Measurements from ENCODE around the gene TBXA2R.

TBXA2R gene

DNA sequence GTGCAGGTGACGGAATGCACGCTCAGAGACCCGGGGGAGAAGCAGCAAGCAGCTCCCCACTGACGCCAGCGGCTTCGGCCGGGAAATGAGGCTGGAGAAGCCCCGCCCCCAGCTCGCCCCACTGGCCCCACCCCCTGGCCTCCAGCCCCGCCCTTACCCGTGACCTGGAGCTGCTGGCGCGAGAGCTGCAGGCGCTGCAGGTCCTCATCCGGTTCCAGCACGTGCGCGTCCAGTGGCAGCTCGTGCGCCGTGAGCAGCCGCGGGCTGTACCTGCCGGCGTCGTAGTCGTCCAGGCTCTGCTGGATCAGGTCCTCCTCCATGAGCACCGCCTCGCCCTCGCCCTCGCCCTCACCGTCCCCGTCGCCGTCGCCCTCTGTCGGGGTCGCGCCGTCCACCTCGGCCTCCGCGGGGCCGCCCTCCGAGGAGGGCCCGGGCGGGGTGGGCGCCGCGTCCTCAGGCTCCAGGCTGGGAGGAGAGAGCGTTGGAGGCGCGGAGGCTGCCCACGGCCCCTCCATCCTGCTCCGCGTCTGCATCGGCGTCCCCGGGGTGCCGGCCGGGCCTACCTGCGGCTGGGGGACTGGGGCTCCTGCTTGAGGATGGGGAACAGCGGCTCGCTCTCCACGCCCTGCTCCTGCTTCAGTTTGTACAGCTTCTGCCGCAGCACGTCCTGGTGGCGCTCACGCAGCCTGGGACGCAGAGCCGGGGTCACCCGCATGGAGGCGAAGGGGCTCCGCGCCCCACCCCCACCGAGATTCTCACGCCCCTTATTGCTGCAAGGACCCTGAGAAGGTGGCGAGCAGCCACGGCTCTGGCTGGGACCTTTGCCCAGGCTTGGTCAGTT, 6.4 kb upstream of the TBXA2R start:
- peaks cover 8% of the 10 kb centered on the region for H3K36me3 ChIP-seq (ENCODE audit: low read depth)
- TF ChIP-seq, protein P1, sequence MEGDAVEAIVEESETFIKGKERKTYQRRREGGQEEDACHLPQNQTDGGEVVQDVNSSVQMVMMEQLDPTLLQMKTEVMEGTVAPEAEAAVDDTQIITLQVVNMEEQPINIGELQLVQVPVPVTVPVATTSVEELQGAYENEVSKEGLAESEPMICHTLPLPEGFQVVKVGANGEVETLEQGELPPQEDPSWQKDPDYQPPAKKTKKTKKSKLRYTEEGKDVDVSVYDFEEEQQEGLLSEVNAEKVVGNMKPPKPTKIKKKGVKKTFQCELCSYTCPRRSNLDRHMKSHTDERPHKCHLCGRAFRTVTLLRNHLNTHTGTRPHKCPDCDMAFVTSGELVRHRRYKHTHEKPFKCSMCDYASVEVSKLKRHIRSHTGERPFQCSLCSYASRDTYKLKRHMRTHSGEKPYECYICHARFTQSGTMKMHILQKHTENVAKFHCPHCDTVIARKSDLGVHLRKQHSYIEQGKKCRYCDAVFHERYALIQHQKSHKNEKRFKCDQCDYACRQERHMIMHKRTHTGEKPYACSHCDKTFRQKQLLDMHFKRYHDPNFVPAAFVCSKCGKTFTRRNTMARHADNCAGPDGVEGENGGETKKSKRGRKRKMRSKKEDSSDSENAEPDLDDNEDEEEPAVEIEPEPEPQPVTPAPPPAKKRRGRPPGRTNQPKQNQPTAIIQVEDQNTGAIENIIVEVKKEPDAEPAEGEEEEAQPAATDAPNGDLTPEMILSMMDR (IDR thresholded peaks at IDR 0.05; ENCODE audit: poor library complexity, severe bottlenecking) = no peak
- no peaks in the 10 kb centered on the region for H3K9me3 ChIP-seq (ENCODE audit: severe bottlenecking)
- peak; percentile 52 for DNase-seq (ENCODE audit: low spot score)
- H3K4me1 ChIP-seq (ENCODE audit: insufficient read depth, poor library complexity, severe bottlenecking) = no peaks in the 10 kb centered on the region
- H3K27ac ChIP-seq (ENCODE audit: poor library complexity, severe bottlenecking) = no peak overlapping the region
- ATAC-seq (ENCODE audit: low read depth) = no peak
- H3K27me3 ChIP-seq (ENCODE audit: insufficient read depth, poor library complexity, severe bottlenecking) = no peaks in the 10 kb centered on the region
- no peak overlapping the region for H3K4me3 ChIP-seq (ENCODE audit: severe bottlenecking)

DNA sequence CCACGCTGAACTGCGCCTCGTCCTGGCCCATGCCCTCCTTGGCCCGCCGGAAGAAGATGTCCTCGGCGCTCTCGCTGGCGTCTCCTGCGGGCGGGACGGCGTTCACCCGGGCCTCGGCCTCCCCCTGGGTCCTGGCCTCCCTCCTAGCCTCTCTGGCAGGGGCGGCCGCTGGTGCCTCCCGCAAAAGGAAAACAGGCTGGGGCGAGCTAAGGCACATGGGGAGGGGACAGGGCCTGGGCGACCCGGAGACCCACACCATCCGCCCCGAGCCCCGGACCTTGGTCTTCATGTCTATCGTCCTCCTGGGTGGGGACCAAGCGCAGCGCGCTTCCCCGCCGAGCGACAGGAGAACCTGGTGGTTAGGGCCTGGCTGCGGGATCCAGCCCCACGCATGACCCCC, 5.7 kb upstream of the TBXA2R start:
- DNase-seq (ENCODE audit: low spot score) = peak; percentile 48
- no peak overlapping the region for H3K27ac ChIP-seq (ENCODE audit: poor library complexity, severe bottlenecking)
- no peak for ATAC-seq (ENCODE audit: low read depth)
- H3K9me3 ChIP-seq (ENCODE audit: severe bottlenecking) = no peaks in the 10 kb centered on the region
- no peak overlapping the region for H3K4me3 ChIP-seq (ENCODE audit: severe bottlenecking)
- H3K27me3 ChIP-seq (ENCODE audit: insufficient read depth, poor library complexity, severe bottlenecking) = no peaks in the 10 kb centered on the region
- TF ChIP-seq, protein P1 (IDR thresholded peaks at IDR 0.05; ENCODE audit: poor library complexity, severe bottlenecking) = no peak
- H3K36me3 ChIP-seq (ENCODE audit: low read depth) = peaks cover 8% of the 10 kb centered on the region
- H3K4me1 ChIP-seq (ENCODE audit: insufficient read depth, poor library complexity, severe bottlenecking) = no peaks in the 10 kb centered on the region

DNA sequence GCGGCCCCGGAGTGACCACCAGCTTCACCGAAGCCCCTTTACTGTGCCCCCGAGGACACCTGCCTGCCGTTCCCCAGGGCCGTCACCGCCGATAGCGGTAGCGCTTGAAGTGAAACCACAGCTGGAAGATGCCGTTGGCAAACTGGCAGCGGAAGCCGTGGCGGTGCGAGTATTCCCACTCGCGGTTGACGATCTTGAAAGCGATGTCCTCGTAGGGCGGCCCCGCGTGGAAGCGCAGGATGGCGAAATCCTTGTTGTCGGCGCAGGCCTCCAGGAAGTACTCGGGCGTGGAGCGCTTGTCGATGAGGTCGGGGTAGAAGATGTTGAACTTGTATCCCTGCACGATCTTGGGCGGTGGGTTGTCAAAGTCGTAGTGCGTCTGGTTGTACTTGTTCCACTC, 5.2 kb upstream of the TBXA2R start:
- H3K27me3 ChIP-seq (ENCODE audit: insufficient read depth, poor library complexity, severe bottlenecking) = no peaks in the 10 kb centered on the region
- H3K27ac ChIP-seq (ENCODE audit: poor library complexity, severe bottlenecking) = no peak overlapping the region
- H3K4me1 ChIP-seq (ENCODE audit: insufficient read depth, poor library complexity, severe bottlenecking) = no peaks in the 10 kb centered on the region
- TF ChIP-seq, protein P1 (IDR thresholded peaks at IDR 0.05; ENCODE audit: poor library complexity, severe bottlenecking) = no peak
- no peak for DNase-seq (ENCODE audit: low spot score)
- peaks cover 8% of the 10 kb centered on the region for H3K36me3 ChIP-seq (ENCODE audit: low read depth)
- H3K9me3 ChIP-seq (ENCODE audit: severe bottlenecking) = no peaks in the 10 kb centered on the region
- ATAC-seq (ENCODE audit: low read depth) = no peak
- H3K4me3 ChIP-seq (ENCODE audit: severe bottlenecking) = no peak overlapping the region

DNA sequence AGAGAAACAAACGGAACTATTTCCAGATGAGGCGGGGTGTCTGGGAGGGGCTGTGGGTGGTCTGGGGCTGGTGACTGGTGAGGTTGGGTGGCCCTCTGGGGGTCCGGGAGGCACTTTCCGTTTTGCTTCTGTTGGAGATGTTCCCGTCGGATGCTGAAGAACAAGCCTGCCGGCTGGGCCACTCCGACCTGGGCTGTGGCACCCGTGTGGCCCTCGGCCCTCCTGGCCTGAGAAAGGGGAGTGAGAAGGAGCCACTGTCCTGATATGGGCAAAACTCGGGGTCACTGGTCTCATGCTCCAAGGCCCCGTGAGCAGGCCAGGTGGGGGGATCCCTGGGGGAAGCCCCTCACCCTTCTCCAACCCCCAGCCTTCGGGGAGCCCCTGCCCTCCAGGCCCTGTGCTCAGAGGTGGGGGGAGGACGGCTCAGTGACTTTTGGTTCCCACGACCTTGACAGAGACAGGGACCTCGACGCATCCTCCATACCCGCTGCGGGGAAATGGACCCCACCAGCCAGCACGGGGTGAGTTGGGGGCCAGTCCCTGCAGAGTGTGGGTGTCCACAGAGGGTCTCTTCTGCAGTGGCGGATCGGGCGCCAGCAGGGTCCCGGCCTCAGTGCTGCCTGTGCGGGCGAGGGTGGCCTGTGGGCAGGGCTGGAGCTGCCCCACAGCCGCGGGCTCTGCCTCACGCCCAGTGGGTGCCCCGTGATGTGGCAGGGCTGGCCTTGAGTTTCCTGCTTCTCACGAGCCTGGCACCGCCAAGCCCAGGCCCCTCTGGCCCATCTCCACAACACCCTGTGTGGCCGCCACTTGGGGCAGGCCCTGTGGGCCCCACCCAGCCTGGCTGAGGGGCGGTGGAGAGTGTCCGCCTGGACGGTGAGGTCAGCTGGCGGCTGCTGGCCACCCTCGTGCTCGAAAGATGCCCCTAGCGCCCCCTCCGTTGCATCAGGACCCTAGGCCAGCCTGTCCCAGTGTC, 4.4 kb upstream of the TBXA2R start:
- Histone ChIP-seq H3K4me1 (ENCODE audit: insufficient read depth, poor library complexity, severe bottlenecking) (no peaks in the 10 kb centered on the region), H3K27ac (ENCODE audit: poor library complexity, severe bottlenecking) (no peak overlapping the region), H3K27me3 (ENCODE audit: insufficient read depth, poor library complexity, severe bottlenecking) (no peaks in the 10 kb centered on the region), H3K9me3 (ENCODE audit: severe bottlenecking) (no peaks in the 10 kb centered on the region), H3K4me3 (ENCODE audit: severe bottlenecking) (no peak overlapping the region), H3K36me3 (ENCODE audit: low read depth) (peaks cover 8% of the 10 kb centered on the region)
- DNase-seq (ENCODE audit: low spot score) = peak; percentile 48
- no peak for ATAC-seq (ENCODE audit: low read depth)
- TF ChIP-seq, protein P1 (IDR thresholded peaks at IDR 0.05; ENCODE audit: poor library complexity, severe bottlenecking) = no peak
